Osteocyte (in vitro differentiated cells): ENCODE results near the gene PAX7. TPM values are rescaled to one million over a fixed set of nuclear protein-coding genes. Genes with fewer than 3 reads are reported as not detected.
"Not testable (repeated sequence)": the region's sequence is repeated elsewhere in the genome, so short reads cannot be mapped to it uniquely, and the experiment has no call there.

Experiments
- DNase-seq: peaks from one replicate; pipeline ENCODE4 v3.0.0; 2021; ENCODE audit warnings: mixed read lengths; ENCODE audit not compliant: unreplicated experiment; ENCODE audit errors: extremely low spot score
- H3K27ac Mint-ChIP-seq: one replicate; pipeline ENCODE4 v1.8.0; 2021; ENCODE audit warnings: mild to moderate bottlenecking, mixed read lengths; ENCODE audit not compliant: unreplicated experiment
- H3K27me3 Mint-ChIP-seq: one replicate; pipeline ENCODE4 v1.8.0; 2021; ENCODE audit warnings: mixed read lengths; ENCODE audit not compliant: unreplicated experiment
- H3K36me3 Mint-ChIP-seq: one replicate; pipeline ENCODE4 v1.8.0; 2021; ENCODE audit warnings: mixed read lengths; ENCODE audit not compliant: unreplicated experiment
- H3K4me1 Mint-ChIP-seq: one replicate; pipeline ENCODE4 v1.8.0; 2021; ENCODE audit warnings: mixed read lengths; ENCODE audit not compliant: unreplicated experiment
- H3K4me3 Mint-ChIP-seq: one replicate; pipeline ENCODE4 v1.8.0; 2021; ENCODE audit warnings: mild to moderate bottlenecking, moderate library complexity, mixed read lengths; ENCODE audit not compliant: unreplicated experiment
- H3K9me3 Mint-ChIP-seq: one replicate; pipeline ENCODE4 v1.8.0; 2021; ENCODE audit warnings: mixed read lengths; ENCODE audit not compliant: unreplicated experiment
- total RNA-seq: library from RNA; stranded (reverse); gene quantifications from 2 replicates; pipeline ENCODE4 v1.2.1, GENCODE V29; 2021
- TF ChIP-seq, protein P1 (sequence below): fragments of 200-600 bp; sonication (generic); IDR thresholded peaks from 2 replicates; pipeline ENCODE4 v1.5.0; 2021; ENCODE audit warnings: antibody characterized with exemption, mild to moderate bottlenecking, moderate library complexity

The PAX7 gene
- total RNA-seq, 1 donor from 2014 or later = not detected

DNA sequence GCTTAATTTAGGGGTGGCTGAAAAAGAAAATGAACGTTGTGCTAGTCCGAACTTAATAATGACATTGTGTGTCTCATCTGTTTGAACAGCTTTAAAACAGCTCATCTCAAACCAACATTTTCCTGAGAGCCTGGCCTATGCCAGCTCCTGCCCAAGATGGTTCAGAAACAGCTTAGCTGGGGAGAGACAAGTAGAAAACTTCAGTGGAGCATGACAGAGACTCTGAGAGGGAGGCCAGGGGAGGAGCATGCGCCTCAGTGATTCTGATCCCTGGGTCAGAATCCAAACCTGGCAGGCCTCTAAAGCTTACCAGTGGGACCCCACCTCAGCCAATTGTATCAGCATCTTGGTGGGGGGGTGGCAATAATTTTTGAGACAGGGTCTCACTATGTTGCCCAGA is 129.5 kb downstream of the PAX7 start:
- no peaks in the 10 kb centered on the region for H3K36me3 Mint-ChIP-seq
- peaks cover 4% of the 10 kb centered on the region for H3K27me3 Mint-ChIP-seq
- TF ChIP-seq, protein P1, sequence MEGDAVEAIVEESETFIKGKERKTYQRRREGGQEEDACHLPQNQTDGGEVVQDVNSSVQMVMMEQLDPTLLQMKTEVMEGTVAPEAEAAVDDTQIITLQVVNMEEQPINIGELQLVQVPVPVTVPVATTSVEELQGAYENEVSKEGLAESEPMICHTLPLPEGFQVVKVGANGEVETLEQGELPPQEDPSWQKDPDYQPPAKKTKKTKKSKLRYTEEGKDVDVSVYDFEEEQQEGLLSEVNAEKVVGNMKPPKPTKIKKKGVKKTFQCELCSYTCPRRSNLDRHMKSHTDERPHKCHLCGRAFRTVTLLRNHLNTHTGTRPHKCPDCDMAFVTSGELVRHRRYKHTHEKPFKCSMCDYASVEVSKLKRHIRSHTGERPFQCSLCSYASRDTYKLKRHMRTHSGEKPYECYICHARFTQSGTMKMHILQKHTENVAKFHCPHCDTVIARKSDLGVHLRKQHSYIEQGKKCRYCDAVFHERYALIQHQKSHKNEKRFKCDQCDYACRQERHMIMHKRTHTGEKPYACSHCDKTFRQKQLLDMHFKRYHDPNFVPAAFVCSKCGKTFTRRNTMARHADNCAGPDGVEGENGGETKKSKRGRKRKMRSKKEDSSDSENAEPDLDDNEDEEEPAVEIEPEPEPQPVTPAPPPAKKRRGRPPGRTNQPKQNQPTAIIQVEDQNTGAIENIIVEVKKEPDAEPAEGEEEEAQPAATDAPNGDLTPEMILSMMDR = no peak
- no peak for DNase-seq
- no peak overlapping the region for H3K4me3 Mint-ChIP-seq
- H3K27ac Mint-ChIP-seq = no peak overlapping the region
- peaks cover 10% of the 10 kb centered on the region for H3K9me3 Mint-ChIP-seq
- no peaks in the 10 kb centered on the region for H3K4me1 Mint-ChIP-seq

DNA sequence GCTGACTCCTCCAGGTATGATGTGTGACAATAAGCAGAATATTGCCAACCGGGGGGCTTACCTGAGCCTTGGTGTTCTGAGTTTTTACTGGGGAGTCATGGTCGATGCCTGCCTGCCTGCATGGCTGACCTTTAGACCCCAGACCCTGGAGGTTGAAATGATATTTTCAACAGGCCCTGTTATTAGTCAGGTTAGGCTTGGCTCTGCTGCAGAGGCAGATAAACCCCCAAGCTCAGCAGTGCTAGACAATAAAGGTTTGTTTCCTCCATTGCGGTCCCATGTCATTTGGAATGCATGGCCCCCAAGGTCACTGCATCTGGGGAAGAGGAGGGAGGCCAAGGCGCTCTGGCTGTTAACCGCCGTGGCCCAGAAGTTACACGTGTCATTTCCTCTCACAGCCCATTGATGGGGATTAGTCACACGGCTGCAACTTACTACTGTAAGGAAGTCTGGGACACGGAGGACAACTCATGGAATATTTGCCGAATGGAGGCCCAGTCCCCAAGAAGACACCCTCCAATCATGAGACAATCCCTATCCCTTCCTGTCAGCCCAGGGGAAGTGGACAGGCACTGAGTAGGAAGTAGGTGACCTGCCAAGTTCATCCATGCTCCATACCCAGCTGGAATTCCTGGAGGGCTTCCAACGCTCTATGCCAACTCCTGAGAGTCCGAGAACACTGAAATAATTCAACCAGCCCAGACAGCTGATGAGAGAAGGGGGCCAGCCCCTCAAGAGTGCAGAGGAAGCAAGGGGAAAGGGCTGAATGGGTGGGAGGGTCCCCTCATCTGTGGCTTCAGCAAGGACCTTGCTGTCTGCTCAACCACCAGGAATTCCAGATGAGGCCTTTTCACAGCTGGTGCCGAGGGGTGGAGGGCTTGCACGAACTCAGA is 131.5 kb downstream of the PAX7 start:
- Mint-ChIP-seq H3K4me3 (no peak overlapping the region), H3K9me3 (no peaks in the 10 kb centered on the region), H3K4me1 (no peaks in the 10 kb centered on the region), H3K27ac (no peak overlapping the region), H3K36me3 (no peaks in the 10 kb centered on the region), H3K27me3 (peaks cover 4% of the 10 kb centered on the region)
- DNase-seq = no peak
- TF ChIP-seq, protein P1 = no peak

DNA sequence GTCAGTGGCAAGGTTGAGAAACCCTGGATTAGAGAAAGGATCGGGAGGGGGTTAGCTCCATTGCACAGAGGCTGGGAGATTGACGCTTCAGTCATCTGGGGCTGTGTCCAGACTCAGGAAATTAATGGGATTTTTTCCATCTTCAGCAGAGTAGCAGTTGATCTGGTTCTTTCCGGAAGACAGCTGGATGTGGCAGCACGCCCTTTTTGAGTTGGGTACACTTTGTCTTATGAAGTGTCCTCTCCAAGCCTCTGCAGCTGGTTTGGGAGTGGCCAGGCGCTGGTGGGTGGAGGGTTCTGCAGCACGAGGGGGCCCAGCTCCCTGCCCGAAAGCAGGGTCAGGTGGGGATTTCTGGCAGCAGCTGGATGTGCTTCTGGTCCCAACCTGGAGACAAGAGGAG is 133.7 kb downstream of the PAX7 start:
- peaks cover 8% of the 10 kb centered on the region for H3K27me3 Mint-ChIP-seq
- DNase-seq = no peak
- no peak overlapping the region for H3K27ac Mint-ChIP-seq
- TF ChIP-seq, protein P1 = no peak
- H3K4me3 Mint-ChIP-seq = no peak overlapping the region
- no peaks in the 10 kb centered on the region for H3K4me1 Mint-ChIP-seq
- no peaks in the 10 kb centered on the region for H3K36me3 Mint-ChIP-seq
- H3K9me3 Mint-ChIP-seq = no peaks in the 10 kb centered on the region

DNA sequence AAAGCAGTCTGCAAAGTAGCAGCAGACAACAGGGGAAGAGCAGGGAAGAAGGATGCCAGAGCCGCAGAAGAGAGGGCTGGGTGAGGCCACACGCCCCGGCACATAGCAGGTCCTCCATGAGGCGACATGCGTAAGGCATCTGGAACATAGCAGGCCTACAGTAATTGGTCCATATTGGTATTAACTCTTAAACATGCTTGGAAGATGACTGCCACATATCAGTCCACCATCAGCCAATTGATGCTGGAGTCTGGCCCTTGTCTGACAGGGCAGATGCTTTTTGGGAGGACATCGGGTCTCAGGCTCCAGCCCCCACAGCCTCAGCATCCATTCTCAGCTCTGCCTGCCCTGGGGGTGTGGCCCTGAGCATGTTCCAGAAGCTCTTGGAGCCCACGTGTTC is 135.1 kb downstream of the PAX7 start:
- no peaks in the 10 kb centered on the region for H3K9me3 Mint-ChIP-seq
- no peak overlapping the region for H3K4me3 Mint-ChIP-seq
- peaks cover 8% of the 10 kb centered on the region for H3K27me3 Mint-ChIP-seq
- no peaks in the 10 kb centered on the region for H3K4me1 Mint-ChIP-seq
- no peak for DNase-seq
- H3K36me3 Mint-ChIP-seq = no peaks in the 10 kb centered on the region
- H3K27ac Mint-ChIP-seq = no peak overlapping the region
- TF ChIP-seq, protein P1 = no peak

DNA sequence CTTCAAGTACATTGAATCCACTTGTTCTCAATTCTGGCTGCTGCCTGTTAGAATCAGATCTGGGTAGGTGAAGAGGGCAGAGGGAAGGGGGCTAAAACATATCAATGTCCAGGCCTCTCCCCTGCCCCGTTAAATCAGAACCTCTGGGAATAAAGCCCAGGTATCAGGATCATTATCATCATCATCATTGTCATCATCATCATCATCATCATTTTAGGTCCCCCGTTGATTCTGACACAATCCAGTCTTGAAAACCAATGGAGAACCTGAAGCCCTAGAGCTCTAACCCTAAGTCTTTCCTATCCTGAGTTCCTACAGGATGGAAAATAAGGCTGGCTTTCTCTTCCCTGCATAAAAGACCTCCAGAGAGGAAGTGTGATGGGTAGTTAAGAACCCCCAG is 135.7 kb downstream of the PAX7 start:
- no peak overlapping the region for H3K27ac Mint-ChIP-seq
- H3K4me1 Mint-ChIP-seq = no peaks in the 10 kb centered on the region
- TF ChIP-seq, protein P1 = no peak
- no peak for DNase-seq
- no peaks in the 10 kb centered on the region for H3K36me3 Mint-ChIP-seq
- no peaks in the 10 kb centered on the region for H3K9me3 Mint-ChIP-seq
- peaks cover 12% of the 10 kb centered on the region for H3K27me3 Mint-ChIP-seq
- H3K4me3 Mint-ChIP-seq = no peak overlapping the region

DNA sequence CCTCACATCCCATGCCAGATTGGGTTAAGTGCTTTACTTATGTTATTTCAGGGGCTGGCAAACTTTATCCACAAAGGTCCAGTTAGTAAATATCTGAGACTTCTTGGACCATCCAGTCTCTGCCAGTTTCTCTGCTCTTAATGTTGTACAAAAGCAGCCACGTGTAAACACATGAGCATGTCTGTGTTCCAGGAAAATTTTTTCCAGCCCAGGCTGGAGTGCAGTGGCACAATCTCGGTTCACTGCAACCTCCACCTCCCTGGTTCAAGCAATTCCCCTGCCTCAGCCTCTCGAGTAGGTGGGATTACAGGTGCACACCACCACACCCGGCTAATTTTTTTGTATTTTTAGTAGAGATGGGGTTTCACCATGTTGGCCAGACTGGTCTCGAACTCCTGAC is 136.9 kb downstream of the PAX7 start:
- not testable (repeated sequence) for H3K4me1 Mint-ChIP-seq, DNase-seq, H3K4me3 Mint-ChIP-seq, H3K9me3 Mint-ChIP-seq, H3K27ac Mint-ChIP-seq, H3K36me3 Mint-ChIP-seq
- H3K27me3 Mint-ChIP-seq = peaks cover 12% of the 10 kb centered on the region
